ENCODE measurements around the gene C21orf58. TPM values are rescaled to one million over a fixed set of nuclear protein-coding genes. Genes with fewer than 3 reads are reported as not detected.

Gene C21orf58
- total RNA-seq, 6 experiments from 2014 or later, result 1.00 to 2.4 (median 1.4) TPM

- intact Hi-C loops (cut with DNase I), result no loop called here
- TF ChIP-seq POLR2A (IDR thresholded peaks at IDR 0.05) (no peak), CTCF (IDR thresholded peaks at IDR 0.05) (no peak)
- H3K4me1 ChIP-seq, result peaks cover 0 to 4% (median 0%) of the 10 kb centered on the region in 4 donors
- peak; percentile 75 to 79 (median 76) for DNase-seq
- H3K27me3 ChIP-seq, result no peaks in the 10 kb centered on the region
- ATAC-seq, result peak; percentile 88 to 94 (median 92)
- no peaks in the 10 kb centered on the region for H3K36me3 ChIP-seq
- no peak overlapping the region for H3K27ac ChIP-seq
- WGBS (ENCODE audit: insufficient coverage, low coverage, low lambda C conversion rate, missing lambda C conversion rate), result 66% methylated on average over 8 of the region's 29 CpGs
- H3K4me3 ChIP-seq, result no peak overlapping the region
- no peaks in the 10 kb centered on the region for H3K9me3 ChIP-seq
Measured at GRCh38 chr21:46295996-46296752, 27.5 kb downstream of the C21orf58 start.

- ATAC-seq, result no peak
- Histone ChIP-seq H3K27ac (no peak overlapping the region), H3K9me3 (no peaks in the 10 kb centered on the region), H3K36me3 (no peaks in the 10 kb centered on the region), H3K27me3 (no peaks in the 10 kb centered on the region), H3K4me3 (no peak overlapping the region), H3K4me1 (peaks cover 0 to 4% (median 0%) of the 10 kb centered on the region in 4 donors)
- WGBS (ENCODE audit: insufficient coverage, low coverage, low lambda C conversion rate, missing lambda C conversion rate), result 45% methylated on average over 2 of the region's 9 CpGs
- intact Hi-C loops (cut with DNase I), result no loop called here
- TF ChIP-seq POLR2A (IDR thresholded peaks at IDR 0.05), result no peak
- no peak for TF ChIP-seq CTCF (IDR thresholded peaks at IDR 0.05)
- no peak for DNase-seq
Measured at GRCh38 chr21:46295177-46295770, 28.4 kb downstream of the C21orf58 start.

GRCh38 chr21:46294647-46295176, 29.0 kb downstream of the C21orf58 start:
- intact Hi-C loops (cut with DNase I), result no loop called here
- WGBS (ENCODE audit: insufficient coverage, low coverage, low lambda C conversion rate, missing lambda C conversion rate), result 69% methylated on average over 8 of the region's 10 CpGs
- ATAC-seq, result peak in 1 of 4 donors; percentile 5
- no peak for TF ChIP-seq CTCF (IDR thresholded peaks at IDR 0.05)
- Histone ChIP-seq H3K9me3 (no peaks in the 10 kb centered on the region), H3K27ac (no peak overlapping the region), H3K27me3 (no peaks in the 10 kb centered on the region), H3K4me1 (peaks cover 0 to 4% (median 0%) of the 10 kb centered on the region in 4 donors), H3K4me3 (no peak overlapping the region), H3K36me3 (no peaks in the 10 kb centered on the region)
- no peak for DNase-seq

- DNase-seq (no peak), ATAC-seq (no peak)
- Histone ChIP-seq H3K36me3 (no peaks in the 10 kb centered on the region), H3K27me3 (no peaks in the 10 kb centered on the region), H3K9me3 (no peaks in the 10 kb centered on the region), H3K4me1 (no peaks in the 10 kb centered on the region), H3K27ac (no peak overlapping the region), H3K4me3 (no peak overlapping the region)
- TF ChIP-seq CTCF (IDR thresholded peaks at IDR 0.05) (no peak), POLR2A (IDR thresholded peaks at IDR 0.05) (no peak)
- intact Hi-C loops (cut with DNase I), result no loop called here
- 100% methylated on average over 1 of the region's 2 CpGs for WGBS (ENCODE audit: insufficient coverage, low coverage, low lambda C conversion rate, missing lambda C conversion rate)
Measured at GRCh38 chr21:46291561-46291960, 32.1 kb downstream of the C21orf58 start.
